DND-41 (cell line): ENCODE data around the gene MACF1.

Source experiments
- CTCF ChIP-seq: IDR thresholded peaks from 2 replicates; pipeline ENCODE4 v1.5.1; 2012; ENCODE audit warnings: borderline replicate concordance, low read length, moderate library complexity, mild to moderate bottlenecking; ENCODE audit not compliant: poor library complexity, severe bottlenecking; ENCODE audit errors: extremely low read depth
- EZH2 ChIP-seq: IDR thresholded peaks from 3 replicates; pipeline ENCODE4 v1.6.1; 2012; ENCODE audit warnings: borderline replicate concordance, low read depth, mild to moderate bottlenecking, moderate library complexity, low read length, inconsistent platforms; ENCODE audit not compliant: severe bottlenecking

- TF ChIP-seq CTCF (no peak), EZH2 (no peak)
Observed at GRCh38 chr1:39268906-39269305, 64.4 kb downstream of the MACF1 start.
